ENCODE data around the gene CKB. TPM values are rescaled to one million over a fixed set of nuclear protein-coding genes. Genes with fewer than 3 reads are reported as not detected.
A peak's percentile ranks its signal among the peaks of the same experiment; 100 is the strongest.

CKB gene
- total and polyA plus RNA-seq, 12 donors, result 273 to 1,062 (median 632) TPM

DNA sequence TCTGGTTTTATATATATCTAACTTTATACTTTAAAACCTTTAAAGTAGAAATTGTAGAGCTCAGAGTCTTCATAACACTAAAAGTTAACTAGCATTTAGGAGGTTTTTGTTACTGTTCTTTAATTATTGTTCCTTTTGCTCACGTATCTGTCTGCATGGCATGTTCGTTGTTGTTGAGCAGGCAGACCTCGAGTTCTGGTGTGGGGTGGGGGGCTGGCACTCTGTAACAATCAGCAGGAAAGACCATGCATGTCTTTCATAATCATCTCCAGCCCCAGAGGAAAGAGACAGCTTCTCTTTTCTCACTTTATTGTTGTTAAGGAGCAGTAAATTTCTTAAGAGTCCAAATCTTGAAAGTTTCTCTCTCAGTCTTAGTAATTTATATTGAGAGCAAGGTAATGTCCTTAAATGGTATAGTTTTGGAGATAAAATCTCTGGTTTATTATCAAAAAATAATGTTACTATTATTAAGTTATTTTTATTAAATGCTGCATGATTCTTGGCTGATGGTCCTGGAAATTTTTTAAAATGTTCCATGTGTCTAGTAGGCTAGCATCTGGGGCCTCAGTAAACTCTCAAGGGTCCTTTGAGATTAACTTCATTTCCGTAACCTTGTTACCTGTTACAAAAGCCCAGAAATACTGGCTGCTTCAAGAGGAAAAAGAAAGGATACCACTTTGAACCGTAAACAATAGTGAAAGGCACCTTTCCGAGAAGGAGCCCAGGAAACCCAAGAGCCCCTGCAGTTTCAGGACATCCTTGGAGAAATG is 30.3 kb downstream of the CKB start:
- intact Hi-C loops (cut with DNase I), result loop anchor here in 2 of 10 donors (10.0 kb wide), 1 partner anchor 108 kb away; the partner anchor contains the start of gene MARK3 (in 2 of the 2)
- peaks cover 0 to 100% (median 24%) of the 10 kb centered on the region in 9 donors for H3K36me3 ChIP-seq
- ATAC-seq, result no peak
- peaks cover 3 to 30% (median 11%) of the 10 kb centered on the region in 9 donors for H3K4me1 ChIP-seq
- no peaks in the 10 kb centered on the region for H3K27me3 ChIP-seq
- no peaks in the 10 kb centered on the region for H3K9me3 ChIP-seq
- peak overlapping the region in 1 of 10 donors; percentile 49 for H3K27ac ChIP-seq
- DNase-seq, result no peak
- WGBS, 2 donors, result 83 to 89% methylated on average over 6 of the region's 6 CpGs
- no peak for TF ChIP-seq CTCF (IDR thresholded peaks at IDR 0.05)
- no peak overlapping the region for H3K4me3 ChIP-seq

DNA sequence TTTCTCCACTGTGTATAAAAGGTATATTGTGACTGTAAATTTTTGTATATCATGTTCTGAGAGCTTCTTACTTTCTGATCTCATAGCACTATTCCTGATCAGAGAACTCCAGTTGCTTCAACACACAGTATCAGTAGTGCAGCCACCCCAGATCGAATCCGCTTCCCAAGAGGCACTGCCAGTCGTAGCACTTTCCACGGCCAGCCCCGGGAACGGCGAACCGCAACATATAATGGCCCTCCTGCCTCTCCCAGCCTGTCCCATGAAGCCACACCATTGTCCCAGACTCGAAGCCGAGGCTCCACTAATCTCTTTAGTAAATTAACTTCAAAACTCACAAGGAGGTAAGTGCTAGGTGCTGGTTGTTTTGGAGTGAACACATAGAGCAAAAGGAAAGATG is 30.9 kb downstream of the CKB start:
- H3K4me1 ChIP-seq, result peaks cover 3 to 25% (median 8%) of the 10 kb centered on the region in 9 donors
- 93 to 97% methylated on average over 10 of the region's 10 CpGs for WGBS, 2 donors
- intact Hi-C loops (cut with DNase I), result loop anchor here in 2 of 10 donors (10.0 kb wide), 1 partner anchor 107 kb away; the partner anchor contains the start of gene MARK3 (in 2 of the 2)
- no peak for DNase-seq
- H3K27ac ChIP-seq, result peak overlapping the region in 1 of 10 donors; percentile 49
- no peak overlapping the region for H3K4me3 ChIP-seq
- no peak for TF ChIP-seq CTCF (IDR thresholded peaks at IDR 0.05)
- H3K36me3 ChIP-seq, result peaks cover 0 to 100% (median 24%) of the 10 kb centered on the region in 9 donors
- no peak for ATAC-seq
- no peaks in the 10 kb centered on the region for H3K27me3 ChIP-seq
- no peaks in the 10 kb centered on the region for H3K9me3 ChIP-seq

GRCh38 chr14:103489621-103490020 is 33.0 kb downstream of the CKB start:
- DNase-seq, result no peak
- H3K4me3 ChIP-seq, result no peak overlapping the region
- peaks cover 0 to 98% (median 11%) of the 10 kb centered on the region in 9 donors for H3K36me3 ChIP-seq
- H3K9me3 ChIP-seq, result no peaks in the 10 kb centered on the region
- intact Hi-C loops (cut with DNase I), result loop anchor here in 2 of 10 donors (10.0 kb wide), 1 partner anchor 105 kb away; the partner anchor contains the start of gene MARK3 (in 2 of the 2)
- no peak for ATAC-seq
- 91% methylated on average over 2 of the region's 2 CpGs for WGBS, 2 donors
- no peak for TF ChIP-seq CTCF (IDR thresholded peaks at IDR 0.05)
- no peaks in the 10 kb centered on the region for H3K27me3 ChIP-seq
- peaks cover 0 to 18% (median 6%) of the 10 kb centered on the region in 9 donors for H3K4me1 ChIP-seq
- no peak overlapping the region for H3K27ac ChIP-seq

GRCh38 chr14:103488960-103489359 is 33.7 kb downstream of the CKB start:
- Histone ChIP-seq H3K27ac (peak overlapping the region in 1 of 10 donors; percentile 44), H3K27me3 (no peaks in the 10 kb centered on the region), H3K4me1 (peaks cover 0 to 18% (median 6%) of the 10 kb centered on the region in 9 donors), H3K36me3 (peaks cover 0 to 98% (median 9%) of the 10 kb centered on the region in 9 donors), H3K9me3 (no peaks in the 10 kb centered on the region), H3K4me3 (no peak overlapping the region)
- WGBS, 2 donors, result 60 to 75% methylated on average over 2 of the region's 2 CpGs
- no peak for DNase-seq
- no peak for TF ChIP-seq CTCF (IDR thresholded peaks at IDR 0.05)
- no peak for ATAC-seq
- intact Hi-C loops (cut with DNase I), result no loop called here
